Renal cortex interstitium (tissue), 11 donors: ENCODE data around the gene CLEC20A. TPM values are rescaled to one million over a fixed set of nuclear protein-coding genes. Genes with fewer than 3 reads are reported as not detected.

Source experiments
- DNase-seq, 11 donors: peaks; one replicate each; pipeline ENCODE4 v3.0.0-alpha.2; 2013; ENCODE audit warnings: low read depth in 9 of 11, low spot score in 4 of 11; ENCODE audit errors: extremely low read depth in 1 of 11
- polyA plus RNA-seq, 3 donors: library from polyadenylated mRNA; unstranded; fragments of 120-200 nt; gene quantifications; one replicate each; pipeline ENCODE4 v1.2.1, GENCODE V29; 2013; ENCODE audit not compliant: insufficient read length in 3 of 3

CLEC20A gene
- polyA plus RNA-seq, 3 donors = 0.24 to 0.47 (median 0.36) TPM

- DNase-seq = no peak
Observed at GRCh38 chr1:178487070-178487615, 9.6 kb downstream of the CLEC20A start.

DNA sequence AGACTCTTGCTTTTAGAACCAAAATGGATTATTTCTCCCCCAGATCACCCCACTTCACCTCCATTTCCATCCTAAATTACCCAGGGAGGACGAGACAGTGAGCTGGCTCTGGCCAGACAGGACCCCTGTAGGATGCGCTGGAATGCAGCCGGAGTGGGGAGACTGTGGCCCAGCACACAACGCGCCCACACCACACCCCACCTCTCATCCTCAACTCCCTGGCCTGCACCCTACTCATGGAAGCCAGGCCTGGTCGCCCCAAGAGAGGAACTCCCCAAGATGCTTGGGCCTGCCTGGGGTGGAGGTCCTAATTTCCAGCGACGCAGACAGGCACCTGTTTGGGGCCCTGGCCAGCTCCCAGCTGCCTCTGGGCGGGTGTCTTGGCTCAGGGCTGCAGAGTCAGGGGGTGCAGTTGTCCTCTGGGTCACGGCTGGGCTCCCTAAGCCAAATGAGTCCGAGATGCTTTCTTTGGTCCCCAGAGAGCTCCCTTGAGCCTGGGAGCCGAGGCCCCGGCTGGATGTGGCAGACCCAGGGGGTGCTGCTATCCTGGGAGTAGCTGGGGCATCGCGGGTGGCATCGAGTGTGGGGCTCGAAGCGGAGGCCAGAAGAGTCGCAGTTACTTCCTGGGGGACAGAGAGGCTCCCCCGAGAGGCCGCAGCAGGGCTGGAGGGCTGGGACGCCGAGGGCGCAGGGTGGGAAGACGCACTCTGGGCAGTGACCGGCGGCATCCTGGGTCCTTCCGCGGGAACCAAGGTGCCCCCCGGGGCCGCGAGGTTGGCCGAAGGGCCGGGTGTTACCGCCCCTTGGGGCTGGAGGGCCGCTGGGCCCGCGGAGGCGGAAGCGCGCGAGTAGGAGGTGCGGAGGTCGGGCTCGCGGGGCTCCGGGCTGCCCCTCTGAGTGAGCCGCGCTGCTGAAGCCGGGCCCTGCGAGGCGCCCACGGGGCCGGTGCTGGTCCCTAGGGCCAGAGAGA lies 10.4 kb downstream of the CLEC20A start:
- DNase-seq = no peak

DNA sequence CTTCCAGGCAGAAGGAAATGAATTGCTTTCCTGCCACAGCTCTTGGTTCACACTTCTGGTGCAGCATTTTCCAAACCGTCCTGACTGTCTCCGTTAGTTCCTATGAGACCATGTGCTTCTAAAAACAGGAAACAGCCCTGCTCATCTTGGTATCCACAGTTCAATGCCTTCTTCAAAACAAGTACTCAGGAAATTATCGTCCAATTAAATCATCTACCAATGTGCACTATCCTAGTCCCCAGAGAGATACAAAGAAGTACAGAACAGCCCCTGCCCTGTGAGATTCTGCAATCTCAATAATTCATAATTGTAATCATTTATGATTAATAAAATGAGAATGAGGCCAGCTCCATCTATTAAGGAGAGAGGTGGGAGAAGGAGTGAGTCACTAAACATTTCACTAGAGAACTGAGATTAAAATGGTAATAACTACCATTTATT lies 11.2 kb downstream of the CLEC20A start:
- DNase-seq = no peak

DNA sequence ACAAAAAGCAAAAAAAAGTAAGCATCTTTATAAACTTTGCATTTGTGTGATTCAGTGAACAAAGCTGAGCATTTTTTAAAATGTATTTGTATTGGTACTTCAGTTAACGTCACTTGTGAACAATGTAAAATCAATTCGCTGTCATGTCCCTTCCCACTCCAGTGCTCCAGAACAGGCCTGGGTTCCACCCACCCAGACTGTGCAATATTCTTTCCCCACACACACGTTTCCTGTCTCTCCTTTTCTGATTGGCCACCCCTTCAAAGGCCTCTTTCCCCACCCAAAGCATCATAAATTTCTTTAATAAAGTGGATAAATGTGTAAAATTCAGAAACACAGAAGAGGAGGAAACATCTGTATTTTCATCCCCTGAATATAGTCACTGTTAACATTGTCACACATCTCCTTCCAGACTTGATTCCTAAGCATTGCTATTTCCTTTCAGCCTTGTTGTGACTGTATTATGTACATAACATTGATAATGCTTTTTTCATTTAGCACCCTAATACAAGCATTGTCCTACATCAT lies 12.0 kb downstream of the CLEC20A start:
- no peak for DNase-seq

DNA sequence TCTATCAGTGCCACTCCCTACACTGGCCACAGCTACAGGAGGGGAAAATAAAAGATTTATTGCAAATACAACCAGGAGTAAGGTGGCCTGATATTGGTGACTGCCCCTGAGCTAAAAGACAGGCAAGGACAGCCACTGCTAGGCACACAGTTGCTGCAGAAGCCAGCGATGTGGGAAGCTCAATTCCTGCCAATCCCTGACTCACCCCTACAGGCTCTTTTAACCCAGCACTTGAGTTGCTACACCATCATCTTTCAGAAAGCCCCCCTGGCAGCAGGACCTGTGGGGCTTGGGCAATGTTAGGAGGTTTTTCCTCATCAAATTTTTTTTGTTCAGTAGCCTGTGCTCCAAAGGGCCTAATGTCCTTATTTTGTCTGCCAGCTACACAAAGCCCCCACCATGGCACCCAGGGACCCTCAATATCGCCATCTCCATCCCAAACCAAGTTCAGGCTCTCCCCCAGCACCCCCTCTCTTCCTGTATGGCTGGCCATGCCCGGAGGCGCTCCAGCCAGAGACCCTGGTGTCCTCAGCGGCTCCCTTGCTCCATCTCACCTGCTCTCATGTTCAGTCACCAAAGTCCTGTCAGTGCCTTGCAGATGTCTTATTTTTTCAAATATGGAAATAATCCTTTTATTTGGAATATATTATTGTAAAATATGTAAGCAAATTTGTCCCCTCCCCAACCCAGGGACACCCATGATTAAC lies 13.4 kb downstream of the CLEC20A start:
- no peak for DNase-seq

DNA sequence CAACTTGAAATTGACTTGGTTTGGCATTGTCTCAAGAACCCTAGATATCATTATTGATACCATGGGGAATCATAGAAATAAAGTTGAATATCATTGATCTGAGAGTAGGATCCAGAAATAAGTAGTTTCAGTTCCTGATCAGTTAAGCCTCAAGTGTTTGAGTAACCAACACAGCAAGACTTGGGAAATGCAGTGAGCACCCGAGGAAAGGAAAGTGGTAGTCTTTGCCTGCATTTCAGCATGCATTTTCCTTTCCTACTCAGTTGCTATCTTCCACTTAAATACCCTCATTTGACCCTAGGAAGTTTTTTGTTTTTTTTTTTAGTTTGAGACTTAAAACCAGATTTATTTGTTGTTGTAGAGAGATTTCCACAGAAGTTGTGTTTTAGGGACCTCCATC lies 18.9 kb downstream of the CLEC20A start:
- DNase-seq = no peak

DNA sequence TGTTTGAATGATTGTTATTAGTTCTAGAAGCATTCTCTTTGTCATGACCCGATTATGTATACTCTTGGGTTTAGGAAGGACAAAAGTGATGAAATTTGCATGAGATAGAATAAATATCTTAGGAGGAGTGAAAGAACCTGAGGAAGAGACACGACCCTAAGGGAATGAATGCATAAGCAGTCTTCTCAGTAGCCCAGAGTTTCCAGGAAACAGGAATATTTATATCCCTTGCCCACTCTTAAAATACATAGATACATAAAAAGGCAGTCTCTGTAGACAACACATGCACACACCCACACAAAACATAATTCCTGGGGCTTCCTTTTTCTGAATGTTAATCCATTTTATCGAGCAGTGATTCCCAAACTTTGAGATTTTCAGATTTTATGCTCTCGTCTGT lies 19.4 kb downstream of the CLEC20A start:
- DNase-seq = no peak

DNA sequence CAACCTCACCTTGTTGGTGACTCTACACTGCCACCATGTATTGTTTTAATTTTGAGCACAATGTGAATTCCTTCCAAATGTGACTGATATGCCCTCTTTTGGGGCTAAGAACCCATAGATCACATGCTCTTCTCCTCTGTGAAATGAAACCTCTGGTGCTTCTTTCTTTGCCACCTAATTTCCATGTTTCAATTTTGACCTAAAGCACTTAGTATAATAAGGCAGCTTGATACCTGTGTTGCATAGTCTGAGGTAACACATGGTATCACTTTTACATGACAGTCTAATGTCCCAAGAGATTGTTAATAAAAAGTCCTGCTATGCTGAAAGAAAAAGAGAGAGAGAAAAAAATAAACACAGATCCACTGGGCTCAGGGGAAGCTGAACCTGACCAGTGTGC lies 24.2 kb downstream of the CLEC20A start:
- DNase-seq = no peak

GRCh38 chr1:178470411-178470960 lies 26.3 kb downstream of the CLEC20A start:
- DNase-seq = peak in 10 of 11 donors; percentile 20 to 73 (median 54)

GRCh38 chr1:178467837-178468236 lies 28.9 kb downstream of the CLEC20A start:
- no peak for DNase-seq

DNA sequence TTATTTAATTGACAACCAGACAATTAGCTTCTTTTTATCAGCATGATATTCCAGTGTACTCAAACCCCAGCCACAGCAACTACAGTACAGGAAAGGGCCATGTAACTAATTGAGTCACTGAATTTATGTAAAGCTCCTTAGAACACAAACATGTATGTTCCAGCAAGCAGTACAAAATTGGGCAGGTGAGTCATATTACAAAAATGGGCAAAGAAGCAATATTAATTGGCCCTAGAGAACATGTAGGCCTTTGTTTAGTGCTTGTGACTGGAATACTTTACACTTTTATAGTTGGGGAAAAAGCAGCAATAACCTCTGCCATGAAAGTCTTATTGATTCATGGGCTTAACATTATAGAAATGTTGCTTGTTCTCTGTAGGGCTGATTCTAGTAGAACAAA lies 31.8 kb downstream of the CLEC20A start:
- no peak for DNase-seq

GRCh38 chr1:178464566-178464965 lies 32.2 kb downstream of the CLEC20A start:
- no peak for DNase-seq

DNA sequence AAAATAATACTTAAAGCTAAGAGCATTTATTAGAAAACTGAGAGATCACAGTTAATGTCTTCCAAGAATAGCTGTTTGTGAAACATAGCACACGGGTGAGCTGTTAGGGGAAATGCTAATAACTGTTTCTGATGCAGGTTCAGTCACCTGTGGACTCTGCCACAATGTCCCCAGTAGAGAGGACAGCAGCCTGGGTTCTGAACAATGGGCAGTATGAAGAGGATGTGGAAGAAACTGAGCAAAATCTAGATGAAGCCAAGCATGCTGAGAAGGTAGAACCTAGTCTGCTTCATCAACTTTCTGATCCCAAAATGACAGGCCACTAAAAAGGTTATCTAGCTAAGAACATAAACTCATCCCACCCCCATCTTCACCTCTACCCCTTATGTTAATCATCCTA lies 32.6 kb downstream of the CLEC20A start:
- no peak for DNase-seq

- no peak for DNase-seq
Observed at GRCh38 chr1:178461701-178462100, 35.1 kb downstream of the CLEC20A start.

DNA sequence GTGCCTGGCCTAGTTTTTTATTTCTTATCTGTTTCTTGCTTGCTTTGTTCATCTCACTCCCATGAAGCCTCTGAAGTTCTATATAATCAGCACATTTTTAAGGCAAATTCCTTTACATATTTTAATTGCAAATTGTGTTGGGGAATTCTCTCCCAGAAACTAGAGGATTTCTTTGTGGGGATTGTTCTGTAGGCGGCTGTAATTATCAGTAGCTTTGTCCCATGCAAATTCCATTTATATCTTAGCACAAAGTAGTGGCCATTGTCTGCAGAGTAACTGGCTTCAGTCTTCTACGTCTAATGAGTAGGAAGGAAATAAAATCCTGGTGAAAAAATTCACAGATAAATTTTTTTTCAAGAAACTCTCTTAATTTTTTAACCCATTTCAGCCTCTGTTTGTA lies 35.7 kb downstream of the CLEC20A start:
- no peak for DNase-seq

GRCh38 chr1:178458203-178458602 lies 38.6 kb downstream of the CLEC20A start:
- no peak for DNase-seq

GRCh38 chr1:178457651-178458050 lies 39.1 kb downstream of the CLEC20A start:
- no peak for DNase-seq

DNA sequence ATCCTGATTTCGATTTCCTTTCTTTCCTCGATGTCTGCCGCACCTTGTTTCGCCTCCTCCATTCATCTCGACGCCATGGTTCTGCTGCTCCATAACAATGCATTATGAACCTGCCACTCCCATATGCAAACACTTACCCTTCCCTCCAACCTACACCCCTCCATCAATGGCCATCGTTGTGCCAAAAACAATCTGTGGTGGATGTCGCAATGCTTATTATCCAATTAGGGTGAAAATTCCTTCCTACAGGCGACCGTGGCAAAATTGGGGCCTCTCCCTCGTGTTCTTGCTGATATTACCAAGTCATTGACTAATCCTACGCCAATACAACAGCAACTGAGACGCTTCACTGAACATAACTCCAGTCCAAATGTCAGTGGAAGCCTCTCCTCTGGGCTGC lies 40.3 kb downstream of the CLEC20A start:
- no peak for DNase-seq

DNA sequence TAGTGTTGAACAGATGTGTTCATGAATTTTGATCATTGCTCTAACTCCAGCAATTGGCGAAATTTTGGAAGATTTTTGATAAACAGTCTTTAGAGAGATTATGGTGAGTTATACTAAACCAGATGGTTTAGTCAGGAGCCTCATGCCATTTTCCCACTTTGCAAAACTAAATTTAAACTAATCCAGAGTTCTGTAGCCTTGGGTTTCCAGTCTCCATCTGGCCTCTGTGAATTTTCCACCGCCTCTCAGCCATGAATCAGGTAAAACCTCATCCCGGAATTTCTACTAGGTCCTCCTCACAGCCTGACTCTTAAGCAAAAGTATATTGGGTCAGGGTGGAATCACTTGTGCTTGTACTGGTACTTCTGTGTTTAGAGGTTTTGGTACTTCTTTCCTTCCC lies 44.8 kb downstream of the CLEC20A start:
- DNase-seq = no peak
